K562 (cell line): ENCODE results near the gene PPP3CA. TPM values are rescaled to one million over a fixed set of nuclear protein-coding genes. Genes with fewer than 3 reads are reported as not detected.

Experiments used
- ATAC-seq: fragments of 200-7000 bp; cut with Tn5 transposase; 3 replicates; pipeline ENCODE4 v1.9.1; 2020; ENCODE audit warnings: moderate library complexity
- BruUV-seq: library from RNA; stranded (reverse); fragments of 400-500 nt; replicated peaks from 2 replicates; lab custom pipeline; 2021; lab: Mats Ljungman, UMichigan
- CTCF ChIA-PET: fragments of 300-600 bp; formaldehyde crosslinking; extraction: SDS; loops from one replicate; lab custom pipeline; 2021; ENCODE audit warnings: low intra/inter-chr PET ratio; lab: Yijun Ruan, JAX
- POLR2A ChIA-PET: fragments of 300-600, 350-650 bp; sonication (Branson Sonifier 250); formaldehyde crosslinking; extraction: SDS; loops from one replicate; lab custom pipeline; 2021; ENCODE audit warnings: antibody characterized with exemption, inconsistent platforms; lab: Yijun Ruan, JAX
- DNase-seq, 4 experiments: peaks; one replicate each; pipeline versions ENCODE4 v3.0.0 to v3.0.0-alpha.2; 2011 to 2018; ENCODE audit warnings: low spot score in 3 of 4, mixed read lengths in 3 of 4; ENCODE audit errors: extremely low read depth in 1 of 4
- FAIRE-seq: peaks from 2 replicates; lab custom pipeline; 2011; peaks lifted over from hg19 to GRCh38; lab: Jason Lieb, UNC
- H2AFZ ChIP-seq: 2 replicates; pipeline ENCODE4 v1.6.0; 2011; ENCODE audit warnings: low read depth, low read length, control low read depth, inconsistent platforms
- H3K27ac ChIP-seq: fragments of 200-600 bp; 3 replicates; pipeline ENCODE4 v1.8.0; 2011; ENCODE audit warnings: low read depth, mild to moderate bottlenecking, control low read depth, inconsistent platforms, low read length, moderate library complexity, mixed read lengths; ENCODE audit errors: extremely low read depth
- H3K27me3 ChIP-seq, 2 experiments: fragments of 300-600 bp in 1 of 2; 2 replicates in 1 of 2; 3 replicates in 1 of 2; pipeline versions ENCODE4 v1.6.0 to v1.8.0; 2011; ENCODE audit warnings: inconsistent platforms in 2 of 2, low read length in 2 of 2, mild to moderate bottlenecking in 1 of 2, mixed read lengths in 1 of 2, moderate library complexity in 1 of 2; ENCODE audit not compliant: control insufficient read depth in 2 of 2, insufficient read depth in 2 of 2
- H3K36me3 ChIP-seq: fragments of 300-600 bp; 3 replicates; pipeline ENCODE4 v1.8.0; 2011; ENCODE audit warnings: mild to moderate bottlenecking, low read length, inconsistent platforms; ENCODE audit not compliant: control insufficient read depth, insufficient read depth
- H3K4me1 ChIP-seq, 2 experiments: fragments of 200-600 bp in 1 of 2; replicated peaks in 1 of 2; 2 replicates in 1 of 2; 3 replicates in 1 of 2; pipeline versions ENCODE4 v1.5.1 to v1.8.0; 2011; ENCODE audit warnings: inconsistent platforms in 2 of 2, low read length in 2 of 2, mild to moderate bottlenecking in 1 of 2, mixed read lengths in 1 of 2, moderate library complexity in 1 of 2; ENCODE audit not compliant: control insufficient read depth in 2 of 2, insufficient read depth in 2 of 2
- H3K4me2 ChIP-seq: 2 replicates; pipeline ENCODE4 v1.6.1; 2011; ENCODE audit warnings: low read length, control low read depth, inconsistent platforms, mixed read lengths; ENCODE audit not compliant: insufficient read depth
- H3K4me3 ChIP-seq: fragments of 200-600 bp; sonication (generic), shearing (Covaris generic); 2 replicates; pipeline ENCODE4 v1.5.1; 2016; ENCODE audit warnings: control low read depth, inconsistent platforms
- H3K79me2 ChIP-seq: fragments of 200-600 bp; 3 replicates; pipeline ENCODE4 v1.8.0; 2011; ENCODE audit warnings: low read length, inconsistent platforms; ENCODE audit not compliant: control insufficient read depth, insufficient read depth
- H3K9ac ChIP-seq, 2 experiments: 2 replicates each; pipeline versions ENCODE4 v1.6.0 to v1.6.1; 2011; ENCODE audit warnings: low read depth in 2 of 2, low read length in 2 of 2, control low read depth in 1 of 2, inconsistent platforms in 1 of 2, mild to moderate bottlenecking in 1 of 2, mixed read lengths in 1 of 2; ENCODE audit not compliant: insufficient read depth in 1 of 2
- H3K9me1 ChIP-seq: one replicate; pipeline ENCODE4 v1.6.0; 2011; ENCODE audit warnings: inconsistent platforms, mild to moderate bottlenecking, low read length, moderate library complexity; ENCODE audit not compliant: control insufficient read depth, insufficient read depth
- H3K9me3 ChIP-seq: replicated peaks from 2 replicates; pipeline ENCODE4 v1.5.1; 2011; ENCODE audit warnings: low read depth, low read length, inconsistent platforms; ENCODE audit not compliant: control insufficient read depth, insufficient read depth
- H4K20me1 ChIP-seq: replicated peaks from 2 replicates; pipeline ENCODE4 v1.6.1; 2011; ENCODE audit warnings: low read length, inconsistent platforms, mixed read lengths; ENCODE audit not compliant: control insufficient read depth, insufficient read depth
- GTF2A2 ChIP-seq: IDR thresholded peaks from 2 replicates; pipeline ENCODE4 v1.6.1; 2016; ENCODE audit warnings: mild to moderate bottlenecking, missing genetic modification characterization, missing compliant biosample characterization
- GTF2E2 ChIP-seq: fragments of 200-800 bp; sonication (Bioruptor generic); IDR thresholded peaks from 2 replicates; pipeline ENCODE4 v1.6.1; 2016; ENCODE audit warnings: missing genetic modification characterization, missing compliant biosample characterization
- XRCC5 ChIP-seq: fragments of 200-400 bp; formaldehyde crosslinking; IDR thresholded peaks from 2 replicates; pipeline ENCODE4 v1.6.1; 2017; ENCODE audit warnings: low read depth, mild to moderate bottlenecking, low read length
- ZKSCAN3 ChIP-seq: fragments of 250-450 bp; sonication (Bioruptor Pico); IDR thresholded peaks from 2 replicates; pipeline ENCODE4 v1.4.0; 2020
- ZNF165 ChIP-seq: fragments of 250-450 bp; sonication (Bioruptor Pico); IDR thresholded peaks from 2 replicates; pipeline ENCODE4 v1.4.0; 2020; ENCODE audit warnings: borderline replicate concordance
- ZNF707 ChIP-seq: fragments of 250-450 bp; sonication (Bioruptor Pico); conservative IDR thresholded peaks from 2 replicates; pipeline ENCODE4 v1.8.0; 2022; ENCODE audit warnings: inconsistent platforms, mild to moderate bottlenecking, moderate library complexity
- WGBS: fragments of 100-300 bp; shearing (Covaris generic); methylation state at CpG from one replicate; pipeline ENCODE4 v1.1.6; 2016; ENCODE audit warnings: low coverage, mixed read lengths; ENCODE audit not compliant: insufficient coverage; ENCODE audit errors: missing lambda C conversion rate; 5-methylcytosine and 5-hydroxymethylcytosine counted together
- in situ Hi-C: fragments of 300-500 bp; cut with MboI; formaldehyde crosslinking; loops from 4 replicates; pipeline ENCODE4 v1.15.0; 2018; ENCODE audit warnings: inconsistent platforms, mixed read lengths
- intact Hi-C: fragments of 100-400 bp; cut with micrococcal nuclease; formaldehyde crosslinking; loops from 2 replicates; pipeline ENCODE4 v1.14.2; 2022
- polyA plus RNA-seq, 8 experiments: library from polyadenylated mRNA; depleted of rRNA in 4 of 8; stranded (reverse) in 5 of 8; unstranded in 3 of 8; fragments of >200 nt; fragmentation: Nextera tagmentation in 2 of 8; fragmentation: Illumina TruSeq in 1 of 8; extraction: Ambion mirVana in 2 of 8; extraction: Trizol in 1 of 8; gene quantifications; 2 replicates each; pipeline versions ENCODE4 v1.2.1 to v1.2.3, GENCODE V29; 2011 to 2014; ENCODE audit warnings: inconsistent platforms in 1 of 8, missing spikeins in 1 of 8
- total RNA-seq, 7 experiments: library from RNA; depleted of rRNA in 6 of 7; stranded (reverse); fragments of >200 nt in 6 of 7; fragmentation: Illumina TruSeq in 2 of 7; extraction: Trizol in 2 of 7; gene quantifications; 2 replicates each; pipeline versions ENCODE4 v1.2.1 to v1.2.3, GENCODE V29; 2011 to 2021; ENCODE audit warnings: low replicate concordance in 1 of 7
- TF ChIP-seq, protein P1 (sequence below), 2 experiments: IDR thresholded peaks; 2 replicates each; pipeline ENCODE4 v1.6.1; 2012; ENCODE audit warnings: improper control_type of control experiment in 2 of 2, low read depth in 2 of 2, low read length in 2 of 2, borderline replicate concordance in 1 of 2

PPP3CA gene
- total and polyA plus RNA-seq, 9 of the 15 experiments (the other 6 are each of a cell fraction or from before 2014, with no cell fraction given), result 0.94 to 3.2 (median 1.6) TPM

DNA sequence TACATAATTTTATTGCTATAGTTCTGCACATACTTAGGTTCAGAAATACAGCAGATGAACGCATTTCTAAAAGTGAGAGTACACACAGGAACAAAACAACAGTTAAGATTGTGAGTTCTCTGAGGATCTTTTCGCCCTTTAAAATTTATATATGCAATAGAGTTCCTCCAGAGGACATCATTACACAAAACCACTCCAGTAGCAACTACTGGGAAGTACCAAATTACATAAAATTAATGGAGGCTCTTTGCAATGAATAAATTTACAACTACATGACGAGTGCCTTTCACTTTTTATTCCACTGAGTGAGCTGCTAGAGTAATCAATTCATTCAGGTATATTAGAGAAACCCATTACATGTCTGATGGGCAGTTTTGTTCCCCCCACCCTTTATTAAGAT, 107.2 kb downstream of the PPP3CA start (continued):
- TF ChIP-seq, protein P1, sequence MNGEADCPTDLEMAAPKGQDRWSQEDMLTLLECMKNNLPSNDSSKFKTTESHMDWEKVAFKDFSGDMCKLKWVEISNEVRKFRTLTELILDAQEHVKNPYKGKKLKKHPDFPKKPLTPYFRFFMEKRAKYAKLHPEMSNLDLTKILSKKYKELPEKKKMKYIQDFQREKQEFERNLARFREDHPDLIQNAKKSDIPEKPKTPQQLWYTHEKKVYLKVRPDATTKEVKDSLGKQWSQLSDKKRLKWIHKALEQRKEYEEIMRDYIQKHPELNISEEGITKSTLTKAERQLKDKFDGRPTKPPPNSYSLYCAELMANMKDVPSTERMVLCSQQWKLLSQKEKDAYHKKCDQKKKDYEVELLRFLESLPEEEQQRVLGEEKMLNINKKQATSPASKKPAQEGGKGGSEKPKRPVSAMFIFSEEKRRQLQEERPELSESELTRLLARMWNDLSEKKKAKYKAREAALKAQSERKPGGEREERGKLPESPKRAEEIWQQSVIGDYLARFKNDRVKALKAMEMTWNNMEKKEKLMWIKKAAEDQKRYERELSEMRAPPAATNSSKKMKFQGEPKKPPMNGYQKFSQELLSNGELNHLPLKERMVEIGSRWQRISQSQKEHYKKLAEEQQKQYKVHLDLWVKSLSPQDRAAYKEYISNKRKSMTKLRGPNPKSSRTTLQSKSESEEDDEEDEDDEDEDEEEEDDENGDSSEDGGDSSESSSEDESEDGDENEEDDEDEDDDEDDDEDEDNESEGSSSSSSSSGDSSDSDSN (IDR thresholded peaks at IDR 0.05; ENCODE audit: borderline replicate concordance in 1 of 2, low read depth in 2 of 2, low read length in 2 of 2), result no peak

DNA sequence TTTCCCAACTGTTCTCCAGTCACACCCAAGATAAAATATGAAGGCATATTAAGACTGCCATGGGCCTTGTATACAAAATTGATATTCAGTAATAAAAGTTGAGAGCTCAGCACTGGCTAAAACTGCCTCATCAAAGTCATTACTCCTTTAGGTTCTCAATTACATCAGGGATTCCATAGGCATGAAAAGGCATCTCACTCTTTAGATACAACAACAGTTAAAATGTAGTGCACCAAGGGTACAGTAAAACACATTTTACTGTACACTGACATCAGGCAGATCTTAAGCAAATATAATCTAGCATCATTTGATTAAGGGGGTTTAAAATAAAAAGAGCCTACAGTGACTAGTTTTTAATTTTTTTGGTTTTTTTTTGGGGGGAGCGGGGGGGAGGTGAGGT, 107.7 kb downstream of the PPP3CA start:
- BruUV-seq, result no TSS peak
- DNase-seq (no peak), ATAC-seq (no peak), FAIRE-seq (no peak)
- intact Hi-C loops, result no loop called here
- ChIA-PET POLR2A (no interaction called here), CTCF (no interaction called here)
- H3K9ac ChIP-seq, result no peak overlapping the region
- H3K4me2 ChIP-seq, result no peak overlapping the region
- no peaks in the 10 kb centered on the region for H3K9me1 ChIP-seq
- no peak overlapping the region for H3K27ac ChIP-seq
- H3K27me3 ChIP-seq, result no peaks in the 10 kb centered on the region
- no peaks in the 10 kb centered on the region for H3K79me2 ChIP-seq
- TF ChIP-seq XRCC5 (no peak), ZNF707 (CRISPR knock-in tag) (no peak), GTF2E2 (tag) (no peak), ZNF165 (CRISPR knock-in tag) (no peak), GTF2A2 (tag) (no peak), ZKSCAN3 (CRISPR knock-in tag) (no peak)
- 0% methylated on average over 1 of the region's 1 CpG for WGBS
- no peaks in the 10 kb centered on the region for H3K36me3 ChIP-seq
- H2AFZ ChIP-seq, result no peak overlapping the region
- no peak overlapping the region for H3K4me3 ChIP-seq
- H4K20me1 ChIP-seq, result no peaks in the 10 kb centered on the region
- no peaks in the 10 kb centered on the region for H3K9me3 ChIP-seq
- no peaks in the 10 kb centered on the region for H3K4me1 ChIP-seq
- in situ Hi-C loops, result no loop called here
